Adrenal gland (tissue), 12 donors: Measurements from ENCODE around the gene KXD1. TPM values are rescaled to one million over a fixed set of nuclear protein-coding genes. Genes with fewer than 3 reads are reported as not detected.

Experiments used
- DNase-seq, 7 donors: peaks; one replicate each; pipeline ENCODE4 v3.0.0-alpha.2; 2019 to 2020
- H3K27ac ChIP-seq, 5 donors: fragments of 200-600 bp; sonication (generic) in 4 of 5; 1 replicate in 3 of 5; 2 replicates in 2 of 5; pipeline versions ENCODE4 v1.5.1 to v1.8.0; 2016 to 2020; ENCODE audit warnings: mild to moderate bottlenecking in 1 of 5
- H3K27me3 ChIP-seq: fragments of 200-600 bp; 2 replicates; pipeline ENCODE4 v1.8.0; 2021
- H3K36me3 ChIP-seq, 2 donors: fragments of 200-600 bp; replicated peaks in 1 of 2; 1 replicate in 1 of 2; 2 replicates in 1 of 2; pipeline versions ENCODE4 v1.5.1 to v1.8.0; 2018 to 2022
- H3K4me1 ChIP-seq, 2 donors: fragments of 200-600 bp; replicated peaks in 1 of 2; 1 replicate in 1 of 2; 2 replicates in 1 of 2; pipeline versions ENCODE4 v1.5.1 to v1.8.0; 2018 to 2021
- H3K4me3 ChIP-seq, 4 donors: fragments of 200-600 bp; sonication (generic) in 3 of 4; one replicate each; pipeline ENCODE4 v1.5.1; 2016 to 2018
- H3K9me3 ChIP-seq, 3 donors: fragments of 200-600 bp; sonication (generic) in 1 of 3; replicated peaks in 1 of 3; 1 replicate in 2 of 3; 2 replicates in 1 of 3; pipeline versions ENCODE4 v1.5.1 to v1.8.0; 2016 to 2021
- POLR2A ChIP-seq, 2 donors: fragments of 450-650 bp; IDR thresholded peaks; one replicate each; pipeline ENCODE4 v1.6.1; 2017; ENCODE audit warnings: antibody characterized with exemption in 2 of 2, mild to moderate bottlenecking in 2 of 2, moderate library complexity in 1 of 2
- WGBS, 4 donors: extraction: QIAGEN DNeasy Blood & Tissue Kit in 2 of 4; methylation state at CpG; one replicate each; pipeline versions ENCODE4 v1.1.5 to v1.1.7; 2013 to 2017; 5-methylcytosine and 5-hydroxymethylcytosine counted together
- intact Hi-C, 2 donors: fragments of 100-400 bp; cut with DNase I; formaldehyde crosslinking; loops; one replicate each; pipeline versions ENCODE4 v1.14.1 to v1.15.0; 2022 to 2023
- polyA plus RNA-seq, 3 donors: library from polyadenylated mRNA; stranded (reverse); fragments of 200-250 nt in 2 of 3; fragments of 350-450 nt in 1 of 3; fragmentation: Illumina TruSeq in 1 of 3; extraction: RNeasy Lipid Tissue Mini Kit (QIAGEN cat#74804) in 1 of 3; gene quantifications; one replicate each; pipeline ENCODE4 v1.2.3, GENCODE V29; 2013 to 2014
- total RNA-seq, 9 donors: library from RNA; depleted of rRNA in 4 of 9; stranded (reverse); fragments of >200 nt in 4 of 9; fragments of 120-200 nt in 1 of 9; fragmentation: NEBNext Ultra II Directional in 1 of 9; extraction: Animal tissue kit (Norgen Biotek cat#: 25700) in 1 of 9; gene quantifications; one replicate each; pipeline versions ENCODE4 v1.1.0 to v1.2.4, GENCODE V29; 2013 to 2023
- TF ChIP-seq, protein P1 (sequence below), 6 experiments: fragments of 450-650 bp in 4 of 6; fragments of 200-600 bp in 2 of 6; sonication (generic) in 1 of 6; IDR thresholded peaks; 1 replicate in 5 of 6; 2 replicates in 1 of 6; pipeline versions ENCODE4 v1.5.1 to v1.8.0; 2016 to 2021; ENCODE audit warnings: antibody characterized with exemption in 6 of 6, mild to moderate bottlenecking in 2 of 6, moderate library complexity in 1 of 6
- donor health status: healthy with polysubstance abuse.
- donor health status: Bipolar disorder and iron deficiency.
- donor health status: DM: yes; HTN: yes; CAD: no.
- donor health status: DM: no; HTN: no; CAD: no.
- donor health status: DM: no; HTN: no; CAD: no.
- donor health status: DM: yes; HTN: yes; CAD: no.

KXD1 gene
- total and polyA plus RNA-seq, 12 donors: 57.7 to 165 (median 82.5) TPM

DNA sequence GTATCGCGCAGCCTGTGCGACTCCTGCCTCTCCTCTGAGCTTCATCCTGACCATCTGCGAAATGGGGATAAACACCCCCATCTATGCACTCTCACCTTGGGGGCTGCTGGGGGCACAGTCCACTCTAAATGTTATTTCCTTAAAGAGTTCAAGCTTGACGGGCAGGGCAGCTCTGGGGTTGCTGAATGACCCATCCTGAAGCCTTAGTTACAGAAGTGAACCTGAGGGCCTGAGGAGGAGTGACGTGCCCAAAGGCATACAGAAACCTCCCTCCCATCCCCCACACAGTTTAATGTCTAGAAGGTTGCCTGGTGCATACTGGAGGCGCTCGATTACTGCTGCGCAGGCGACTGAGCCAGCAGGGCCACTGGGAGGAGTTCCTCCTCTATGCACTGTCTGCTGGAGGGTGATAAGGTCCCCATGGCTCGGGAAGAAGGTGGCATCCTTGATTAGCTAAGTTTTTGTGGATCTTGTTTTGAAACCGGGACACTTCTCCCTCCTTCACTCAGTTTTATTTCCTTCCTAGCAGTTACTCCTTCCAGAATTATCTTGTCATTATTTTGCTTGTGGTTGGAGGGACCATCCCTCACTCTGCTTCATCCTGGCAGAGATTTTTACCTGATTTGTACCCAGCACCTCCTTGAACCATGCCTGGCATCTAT lies 13.7 kb upstream of the KXD1 start:
- TF ChIP-seq POLR2A (IDR thresholded peaks at IDR 0.05): no peak
- TF ChIP-seq, protein P1, sequence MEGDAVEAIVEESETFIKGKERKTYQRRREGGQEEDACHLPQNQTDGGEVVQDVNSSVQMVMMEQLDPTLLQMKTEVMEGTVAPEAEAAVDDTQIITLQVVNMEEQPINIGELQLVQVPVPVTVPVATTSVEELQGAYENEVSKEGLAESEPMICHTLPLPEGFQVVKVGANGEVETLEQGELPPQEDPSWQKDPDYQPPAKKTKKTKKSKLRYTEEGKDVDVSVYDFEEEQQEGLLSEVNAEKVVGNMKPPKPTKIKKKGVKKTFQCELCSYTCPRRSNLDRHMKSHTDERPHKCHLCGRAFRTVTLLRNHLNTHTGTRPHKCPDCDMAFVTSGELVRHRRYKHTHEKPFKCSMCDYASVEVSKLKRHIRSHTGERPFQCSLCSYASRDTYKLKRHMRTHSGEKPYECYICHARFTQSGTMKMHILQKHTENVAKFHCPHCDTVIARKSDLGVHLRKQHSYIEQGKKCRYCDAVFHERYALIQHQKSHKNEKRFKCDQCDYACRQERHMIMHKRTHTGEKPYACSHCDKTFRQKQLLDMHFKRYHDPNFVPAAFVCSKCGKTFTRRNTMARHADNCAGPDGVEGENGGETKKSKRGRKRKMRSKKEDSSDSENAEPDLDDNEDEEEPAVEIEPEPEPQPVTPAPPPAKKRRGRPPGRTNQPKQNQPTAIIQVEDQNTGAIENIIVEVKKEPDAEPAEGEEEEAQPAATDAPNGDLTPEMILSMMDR (IDR thresholded peaks at IDR 0.05): no peak
- peak in 6 of 7 donors; percentile 50 to 70 (median 58) for DNase-seq
- no peaks in the 10 kb centered on the region for H3K9me3 ChIP-seq
- intact Hi-C loops: no loop called here
- WGBS, 4 donors: 5 to 11% (median 10%) methylated on average over 6 to 12 of the region's 12 CpGs
- H3K4me3 ChIP-seq: peak overlapping the region in 2 of 4 donors; percentile 40 to 76
- H3K36me3 ChIP-seq: peaks cover 0 to 25% of the 10 kb centered on the region in 2 donors
- peak overlapping the region in 2 of 5 donors; percentile 74 to 95 for H3K27ac ChIP-seq
- peaks cover 2 to 13% of the 10 kb centered on the region in 2 donors for H3K4me1 ChIP-seq
- H3K27me3 ChIP-seq: no peaks in the 10 kb centered on the region

DNA sequence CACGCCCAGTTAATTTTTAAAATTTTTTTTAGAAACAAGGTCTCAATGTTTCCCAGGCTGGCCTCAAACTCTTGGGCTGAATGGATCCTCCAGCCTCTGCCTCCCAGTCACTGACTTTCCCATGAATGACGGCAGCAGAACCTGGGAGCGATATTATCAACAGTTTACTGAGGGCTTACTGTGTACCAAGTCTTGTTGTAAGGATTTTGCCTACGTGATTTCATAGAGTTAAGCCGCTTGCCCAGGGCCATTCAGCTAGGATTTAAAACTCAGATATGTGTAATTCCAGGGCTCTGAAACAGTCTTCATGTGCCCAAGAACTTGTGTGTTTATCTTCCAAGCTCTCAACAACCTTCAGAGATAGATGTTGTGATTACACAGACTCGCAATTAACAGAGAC lies 6.0 kb upstream of the KXD1 start:
- H3K27ac ChIP-seq: no peak overlapping the region
- DNase-seq: no peak
- WGBS, 4 donors: 52 to 68% (median 64%) methylated on average over 6 of the region's 6 CpGs
- no peak for TF ChIP-seq POLR2A (IDR thresholded peaks at IDR 0.05)
- TF ChIP-seq, protein P1 (IDR thresholded peaks at IDR 0.05): no peak
- H3K27me3 ChIP-seq: no peaks in the 10 kb centered on the region
- intact Hi-C loops: no loop called here
- no peak overlapping the region for H3K4me3 ChIP-seq
- no peaks in the 10 kb centered on the region for H3K36me3 ChIP-seq
- H3K4me1 ChIP-seq: no peaks in the 10 kb centered on the region
- H3K9me3 ChIP-seq: no peaks in the 10 kb centered on the region

DNA sequence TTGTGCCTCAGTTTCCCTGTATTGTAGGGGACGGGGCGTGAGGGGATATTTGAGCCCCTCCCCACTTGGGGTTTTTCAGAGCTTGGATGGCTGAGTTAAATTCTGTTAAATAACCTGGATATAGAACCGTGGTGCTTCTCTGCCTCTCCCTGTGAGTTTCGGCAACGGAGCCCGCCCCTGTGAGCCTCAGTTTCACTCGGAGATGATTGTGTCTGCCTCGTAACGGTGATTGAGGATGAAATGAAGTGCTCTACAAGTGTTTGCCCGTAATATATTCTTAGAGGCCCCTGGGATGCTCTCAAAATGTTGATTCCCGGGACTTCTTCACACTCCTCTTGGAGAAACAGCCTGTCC lies 509 bp downstream of the KXD1 start:
- intact Hi-C loops: no loop called here
- H3K27ac ChIP-seq: peak overlapping the region; percentile 73 to 98 (median 89)
- H3K36me3 ChIP-seq: peaks cover 0 to under 1% of the 10 kb centered on the region in 2 donors
- H3K4me3 ChIP-seq: peak overlapping the region; percentile 46 to 87 (median 66)
- TF ChIP-seq, protein P1 (IDR thresholded peaks at IDR 0.05): no peak
- TF ChIP-seq POLR2A (IDR thresholded peaks at IDR 0.05): no peak
- H3K4me1 ChIP-seq: peaks cover 6 to 12% of the 10 kb centered on the region in 2 donors
- peak in 1 of 7 donors; percentile 32 for DNase-seq
- no peaks in the 10 kb centered on the region for H3K27me3 ChIP-seq
- H3K9me3 ChIP-seq: no peaks in the 10 kb centered on the region
- 0 to 7% (median 3%) methylated on average over 3 to 11 of the region's 11 CpGs for WGBS, 4 donors

DNA sequence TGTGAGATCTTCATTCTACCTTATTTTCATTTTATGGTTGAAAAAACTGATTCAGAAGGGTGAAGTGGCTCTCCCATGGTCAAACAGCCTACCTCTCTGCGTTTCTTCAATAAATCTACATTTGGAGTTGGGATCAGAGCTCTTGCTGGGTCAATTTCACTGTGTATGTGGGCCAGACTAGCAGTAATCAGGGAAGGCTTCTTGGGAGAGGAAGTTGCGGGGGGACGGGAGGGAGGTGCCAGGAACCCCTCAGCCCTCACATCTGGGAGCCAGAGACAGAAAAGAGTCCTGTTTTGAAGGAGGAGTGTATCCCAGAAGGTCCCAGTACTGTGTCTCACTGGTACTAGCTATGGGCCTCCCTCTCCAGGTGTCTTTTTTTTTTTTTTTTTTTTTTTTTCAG lies 934 bp downstream of the KXD1 start:
- Histone ChIP-seq H3K27me3 (no peaks in the 10 kb centered on the region), H3K36me3 (peaks cover 0 to 5% of the 10 kb centered on the region in 2 donors), H3K4me1 (peaks cover 6 to 12% of the 10 kb centered on the region in 2 donors), H3K4me3 (peak overlapping the region in 2 of 4 donors; percentile 58 to 87), H3K9me3 (no peaks in the 10 kb centered on the region), H3K27ac (peak overlapping the region; percentile 73 to 98 (median 89))
- DNase-seq: no peak
- 23 to 61% (median 39%) methylated on average over 3 of the region's 3 CpGs for WGBS, 4 donors
- TF ChIP-seq, protein P1 (IDR thresholded peaks at IDR 0.05): no peak
- TF ChIP-seq POLR2A (IDR thresholded peaks at IDR 0.05): no peak
- intact Hi-C loops: no loop called here
